UCSD-AML1 (cell line): Measurements from ENCODE around the gene SLC27A6.
"Not testable (repeated sequence)": the region's sequence is repeated elsewhere in the genome, so short reads cannot be mapped to it uniquely, and the experiment has no call there.

ENCODE experiments used
- DNase-seq: peaks from one replicate; lab custom pipeline; 2025; ENCODE audit not compliant: unreplicated experiment; lab: John Stamatoyannopoulos, UW

The SLC27A6 gene

GRCh38 chr5:128988476-128988875, 23.2 kb downstream of the SLC27A6 start:
- no peak for DNase-seq

- no peak for DNase-seq
Measured at GRCh38 chr5:129001841-129002526, 36.7 kb downstream of the SLC27A6 start.

DNA sequence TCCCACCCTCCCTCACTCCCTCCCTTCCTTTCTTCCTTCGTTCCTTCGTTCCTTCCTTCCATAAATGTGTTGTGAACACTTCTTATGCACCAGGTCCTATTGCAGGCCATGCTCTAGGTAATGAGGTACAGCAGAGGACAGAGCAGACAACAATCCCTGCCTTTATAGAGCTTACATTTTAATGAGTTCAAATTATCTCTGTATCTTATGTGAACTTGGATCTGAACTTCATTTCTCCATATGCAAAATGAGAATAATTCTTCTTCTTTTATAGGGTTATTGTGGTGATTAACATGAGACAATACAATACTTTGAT, 37.2 kb downstream of the SLC27A6 start:
- no peak for DNase-seq

- no peak for DNase-seq
Measured at GRCh38 chr5:129003232-129003631, 37.9 kb downstream of the SLC27A6 start.

DNA sequence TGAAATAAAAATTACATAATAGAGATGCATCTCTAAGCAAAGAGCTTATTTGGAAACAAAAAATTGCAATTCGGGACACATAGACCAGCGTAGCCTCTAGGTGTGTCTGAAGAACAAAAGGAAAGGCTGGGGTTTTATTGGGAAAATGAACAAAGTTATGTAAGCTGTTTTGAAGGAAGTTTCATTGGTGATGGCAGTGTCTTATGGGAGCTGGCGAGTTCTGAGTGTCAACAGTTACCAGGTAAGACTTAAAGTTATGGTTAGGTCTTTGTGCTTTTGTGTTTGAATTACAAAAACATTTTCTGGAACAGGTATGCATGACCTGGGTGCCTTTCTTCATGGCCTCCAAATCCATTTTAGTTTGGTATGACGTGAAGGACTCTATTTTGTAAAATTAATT, 48.9 kb downstream of the SLC27A6 start:
- no peak for DNase-seq

DNA sequence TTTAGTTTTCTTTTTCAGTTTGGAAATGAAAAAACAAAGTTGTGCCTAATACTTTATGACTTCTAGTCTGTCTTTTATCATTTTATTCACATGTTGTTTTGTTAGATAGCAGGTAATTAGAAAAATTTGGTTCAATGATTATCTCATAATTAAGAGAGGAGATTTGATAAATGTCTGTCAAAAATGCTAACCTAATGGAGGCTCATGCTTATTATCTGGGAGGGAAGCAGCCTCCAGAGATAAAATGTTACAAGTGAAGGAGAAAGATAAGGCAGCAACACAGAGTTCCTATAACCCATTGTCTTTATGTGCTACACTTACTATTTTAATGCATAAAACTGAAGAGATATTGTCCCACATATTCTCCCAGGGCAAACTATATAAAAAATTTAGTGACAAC, 53.5 kb downstream of the SLC27A6 start:
- DNase-seq = no peak

GRCh38 chr5:129019401-129019908, 54.2 kb downstream of the SLC27A6 start:
- no peak for DNase-seq

GRCh38 chr5:129020683-129021082, 55.4 kb downstream of the SLC27A6 start:
- no peak for DNase-seq

DNA sequence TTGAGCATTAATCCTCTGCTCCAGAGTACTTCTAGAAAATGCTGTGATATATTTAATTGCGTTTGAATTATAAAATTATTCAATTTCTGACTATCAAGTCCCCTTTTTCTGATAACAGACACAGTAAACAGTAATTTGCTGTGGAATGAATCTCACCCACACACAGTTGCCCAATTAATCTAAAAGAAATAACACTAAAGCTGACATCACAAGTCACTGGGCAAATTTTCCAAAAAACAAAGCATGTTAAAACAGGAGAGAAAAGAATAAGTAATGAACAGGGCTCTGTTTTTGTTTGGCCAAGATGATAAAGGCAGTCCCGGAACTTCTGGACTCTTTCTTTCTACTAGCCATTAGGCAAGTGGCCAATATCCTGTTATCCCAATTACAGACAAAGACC, 56.5 kb downstream of the SLC27A6 start:
- no peak for DNase-seq

- no peak for DNase-seq
Measured at GRCh38 chr5:129022599-129022998, 57.3 kb downstream of the SLC27A6 start.

- no peak for DNase-seq
Measured at GRCh38 chr5:129027260-129027659, 62.0 kb downstream of the SLC27A6 start.

DNA sequence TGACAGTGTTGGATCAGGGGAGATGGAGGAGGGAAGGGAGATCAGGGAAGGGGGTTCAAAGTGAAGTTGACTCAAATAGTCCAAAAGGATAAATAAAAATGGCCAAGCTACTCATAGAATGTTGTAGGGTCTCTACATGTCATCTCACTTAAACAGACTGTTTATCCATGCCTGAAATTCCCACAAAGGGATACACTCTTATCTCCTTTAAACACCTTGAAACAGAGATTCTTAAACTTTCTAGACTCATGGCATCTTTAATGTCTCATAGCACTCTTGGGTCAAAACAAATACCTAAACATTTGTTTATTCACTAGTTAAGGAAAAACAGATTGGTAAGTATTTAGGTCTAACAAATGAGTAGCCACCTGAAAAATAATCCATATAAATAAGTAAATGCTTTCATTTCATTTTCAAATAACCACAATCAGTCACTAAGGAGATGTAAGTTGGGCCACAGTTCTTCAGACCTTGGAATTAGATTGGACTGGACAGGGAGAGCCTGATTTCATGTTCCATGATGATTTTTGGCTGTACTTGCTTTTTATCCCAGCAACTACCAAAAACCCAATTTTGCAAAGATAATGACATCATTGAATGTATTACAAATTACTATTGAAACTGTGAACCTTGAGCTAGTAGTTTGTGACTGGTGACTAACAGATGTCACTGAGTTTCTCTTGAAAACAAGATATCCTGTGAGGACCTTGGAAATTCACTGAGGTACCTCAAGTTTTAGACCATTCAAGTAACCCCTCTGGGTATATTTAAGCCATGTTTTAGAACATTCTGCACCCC, 66.8 kb downstream of the SLC27A6 start:
- DNase-seq = no peak

GRCh38 chr5:129036257-129036656, 71.0 kb downstream of the SLC27A6 start:
- DNase-seq = not testable (repeated sequence)

GRCh38 chr5:129041196-129041881, 76.1 kb downstream of the SLC27A6 start:
- DNase-seq = no peak

DNA sequence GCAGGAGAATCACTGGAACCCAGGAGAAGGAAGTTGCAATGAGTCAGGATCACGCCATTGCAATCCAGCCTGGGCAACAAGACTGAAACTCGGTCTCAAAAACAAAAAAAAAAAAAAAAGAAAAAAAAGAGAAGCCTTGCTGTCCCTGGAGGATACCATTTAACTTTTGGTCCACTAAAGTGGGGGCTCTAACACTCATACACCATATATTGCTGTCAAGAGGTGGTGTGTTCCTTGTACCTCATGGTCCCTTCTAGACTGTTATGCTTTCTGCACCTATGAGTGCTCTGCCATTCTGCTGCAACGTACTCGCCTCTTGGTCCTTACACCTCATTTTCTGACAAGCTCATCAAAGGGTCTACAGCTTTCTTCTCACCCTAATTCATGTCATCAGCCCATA, 77.0 kb downstream of the SLC27A6 start:
- no peak for DNase-seq

DNA sequence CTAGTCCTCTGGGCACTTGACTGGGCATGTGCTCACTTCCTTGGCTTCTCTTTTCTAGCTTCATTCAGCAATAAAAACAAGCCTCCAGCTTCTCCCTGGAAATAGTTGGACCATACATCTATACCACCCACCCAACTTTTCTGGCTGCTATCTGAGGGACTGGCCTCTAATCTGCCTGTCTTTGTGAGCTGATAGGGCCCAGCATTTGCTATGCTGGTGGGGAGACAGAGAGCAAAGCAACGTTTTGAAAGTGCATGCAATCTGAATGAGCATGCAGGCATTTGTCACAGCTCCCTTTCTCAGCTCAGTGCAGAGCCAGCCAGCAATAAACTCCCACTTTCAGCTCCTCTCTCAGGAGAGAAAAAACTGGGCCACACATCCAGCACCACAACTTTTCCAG, 78.6 kb downstream of the SLC27A6 start:
- DNase-seq = no peak

- no peak for DNase-seq
Measured at GRCh38 chr5:129046151-129046550, 80.9 kb downstream of the SLC27A6 start.

DNA sequence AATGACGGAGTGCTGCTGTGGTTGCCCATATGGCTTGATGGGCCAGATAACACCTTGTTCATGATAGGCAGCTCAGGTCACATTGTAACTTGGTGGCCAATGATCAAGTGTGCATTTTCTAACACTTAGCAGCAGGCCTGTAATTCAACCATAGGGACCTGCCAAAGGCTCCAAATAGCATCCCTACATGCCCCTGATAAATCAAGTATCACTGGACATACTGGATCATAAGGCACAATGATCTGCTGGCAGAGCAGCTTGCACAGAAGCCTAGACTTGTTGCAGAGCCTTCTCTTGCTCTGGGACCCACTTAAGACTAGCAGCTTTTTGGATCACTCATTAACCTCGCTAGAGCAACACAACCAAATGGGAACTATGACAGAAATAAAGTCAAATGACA, 83.2 kb downstream of the SLC27A6 start:
- DNase-seq = no peak

- DNase-seq = no peak
Measured at GRCh38 chr5:129049126-129049799, 84.0 kb downstream of the SLC27A6 start.

GRCh38 chr5:129051283-129051682, 86.0 kb downstream of the SLC27A6 start:
- no peak for DNase-seq

- no peak for DNase-seq
Measured at GRCh38 chr5:129053438-129053837, 88.2 kb downstream of the SLC27A6 start.
